GM12875 (cell line): Measurements from ENCODE around the gene DDHD1.

Experiments
- H3K4me3 ChIP-seq: one replicate; pipeline ENCODE4 v1.5.1; 2011; ENCODE audit warnings: low read depth, low read length, control low read depth
- TF ChIP-seq, protein P1 (sequence below): IDR thresholded peaks from 2 replicates; pipeline ENCODE4 v1.5.1; 2011; ENCODE audit warnings: low read depth, mild to moderate bottlenecking, control low read depth, inconsistent platforms, low read length, moderate library complexity, borderline replicate concordance; ENCODE audit not compliant: insufficient read depth

The DDHD1 gene

DNA sequence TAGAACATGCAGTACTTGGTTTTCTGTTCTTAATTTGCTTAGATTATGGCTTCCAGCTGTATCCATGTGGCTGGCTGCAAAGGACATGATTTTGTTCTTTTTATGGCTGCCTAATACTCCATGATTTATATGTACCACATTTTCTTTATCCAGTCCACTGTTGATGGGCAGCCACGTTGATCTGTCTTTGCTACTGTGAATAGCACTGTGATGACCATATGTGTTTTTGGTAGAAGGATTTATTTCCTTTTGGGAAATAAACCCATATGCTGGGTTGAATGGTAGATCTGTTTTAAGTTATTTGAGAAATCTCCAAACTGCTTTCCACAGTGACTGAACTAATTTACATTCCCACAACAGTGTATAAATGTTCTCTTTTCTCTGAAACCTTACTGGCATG, 116.1 kb downstream of the DDHD1 start:
- TF ChIP-seq, protein P1, sequence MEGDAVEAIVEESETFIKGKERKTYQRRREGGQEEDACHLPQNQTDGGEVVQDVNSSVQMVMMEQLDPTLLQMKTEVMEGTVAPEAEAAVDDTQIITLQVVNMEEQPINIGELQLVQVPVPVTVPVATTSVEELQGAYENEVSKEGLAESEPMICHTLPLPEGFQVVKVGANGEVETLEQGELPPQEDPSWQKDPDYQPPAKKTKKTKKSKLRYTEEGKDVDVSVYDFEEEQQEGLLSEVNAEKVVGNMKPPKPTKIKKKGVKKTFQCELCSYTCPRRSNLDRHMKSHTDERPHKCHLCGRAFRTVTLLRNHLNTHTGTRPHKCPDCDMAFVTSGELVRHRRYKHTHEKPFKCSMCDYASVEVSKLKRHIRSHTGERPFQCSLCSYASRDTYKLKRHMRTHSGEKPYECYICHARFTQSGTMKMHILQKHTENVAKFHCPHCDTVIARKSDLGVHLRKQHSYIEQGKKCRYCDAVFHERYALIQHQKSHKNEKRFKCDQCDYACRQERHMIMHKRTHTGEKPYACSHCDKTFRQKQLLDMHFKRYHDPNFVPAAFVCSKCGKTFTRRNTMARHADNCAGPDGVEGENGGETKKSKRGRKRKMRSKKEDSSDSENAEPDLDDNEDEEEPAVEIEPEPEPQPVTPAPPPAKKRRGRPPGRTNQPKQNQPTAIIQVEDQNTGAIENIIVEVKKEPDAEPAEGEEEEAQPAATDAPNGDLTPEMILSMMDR: no peak
- no peak overlapping the region for H3K4me3 ChIP-seq

DNA sequence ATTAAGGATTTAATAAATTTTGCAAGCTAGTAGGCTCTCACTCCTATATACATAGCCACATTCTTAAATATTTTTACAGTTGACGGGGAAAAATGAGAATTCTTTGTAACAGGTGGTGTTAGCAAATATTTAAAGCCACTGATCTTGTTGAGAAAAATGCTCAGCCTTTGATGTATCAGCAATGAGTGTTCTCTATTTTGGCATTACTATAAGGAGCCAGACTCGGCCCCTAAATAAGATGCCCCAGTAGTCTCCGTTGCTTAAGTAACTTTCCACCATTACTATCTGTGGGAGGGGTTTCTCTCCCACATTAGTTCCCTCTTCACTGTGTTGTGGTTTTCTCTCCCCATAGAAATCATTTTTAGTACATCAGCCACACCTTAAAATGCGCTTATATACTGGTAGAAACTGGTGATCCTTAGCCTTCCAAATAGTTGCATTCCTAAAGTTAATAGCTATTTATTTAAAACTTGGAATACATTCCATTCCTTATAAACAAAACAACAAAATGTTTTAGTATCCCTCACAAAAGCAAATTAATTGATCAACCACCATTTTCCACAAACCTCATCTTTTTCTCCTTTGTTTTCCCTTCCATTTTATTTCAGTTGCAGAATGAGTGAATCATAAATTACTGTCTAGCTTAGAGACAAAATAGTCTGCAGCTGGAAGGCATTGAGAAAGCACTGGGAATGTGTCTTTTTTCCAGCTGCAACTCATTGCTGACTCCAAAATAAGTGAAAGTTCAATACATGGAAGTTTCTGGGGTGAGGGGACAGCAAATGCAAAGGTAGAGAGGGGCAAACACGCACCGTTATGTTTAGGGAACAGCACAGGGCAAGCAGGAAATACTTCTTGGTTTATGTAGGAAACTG, 117.5 kb downstream of the DDHD1 start:
- no peak overlapping the region for H3K4me3 ChIP-seq
- TF ChIP-seq, protein P1: no peak

DNA sequence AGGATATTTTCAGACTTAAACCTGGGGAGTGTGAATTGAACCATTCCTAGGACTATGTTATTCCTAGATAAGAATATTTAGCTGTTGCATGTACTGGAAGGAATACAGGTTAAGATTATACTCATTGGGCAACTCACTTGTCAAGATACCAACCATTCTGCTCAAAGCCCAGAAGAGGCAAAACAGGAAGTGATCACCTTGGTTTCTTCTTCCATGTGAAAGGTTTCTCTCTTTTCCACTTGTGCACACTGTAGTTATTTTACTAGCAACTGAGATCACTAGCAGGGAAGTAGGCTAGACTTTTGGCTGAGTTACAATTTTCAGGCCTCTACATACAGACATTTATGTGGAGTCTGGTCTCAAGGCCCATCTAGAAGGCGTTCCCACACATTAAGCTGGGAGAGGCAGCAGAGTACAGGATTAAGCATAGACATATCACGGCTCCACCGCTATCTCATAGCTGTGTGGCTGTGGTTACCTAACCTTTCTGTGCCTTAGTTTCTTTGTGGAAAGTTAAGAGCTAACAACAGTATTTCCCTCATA, 118.4 kb downstream of the DDHD1 start:
- TF ChIP-seq, protein P1: no peak
- H3K4me3 ChIP-seq: no peak overlapping the region

DNA sequence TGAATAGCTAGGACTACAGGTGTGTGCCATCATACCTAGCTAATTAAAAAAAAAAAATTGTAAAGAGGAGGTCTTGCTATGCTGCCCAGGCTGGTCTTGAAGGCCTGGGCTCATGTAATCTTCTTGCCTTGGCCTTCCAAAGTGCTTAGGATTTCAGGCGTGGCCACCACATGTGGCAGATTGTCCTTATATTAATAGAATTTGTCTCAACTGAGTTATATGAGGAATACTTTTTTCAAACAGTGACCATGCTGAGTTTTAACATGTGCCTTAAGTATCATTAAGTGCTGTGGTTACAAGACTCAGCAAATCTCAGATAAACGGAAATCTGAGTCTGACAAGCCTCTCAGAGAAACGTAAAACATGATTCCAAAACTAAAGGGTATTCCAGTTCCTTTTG, 119.1 kb downstream of the DDHD1 start:
- TF ChIP-seq, protein P1: no peak
- no peak overlapping the region for H3K4me3 ChIP-seq

DNA sequence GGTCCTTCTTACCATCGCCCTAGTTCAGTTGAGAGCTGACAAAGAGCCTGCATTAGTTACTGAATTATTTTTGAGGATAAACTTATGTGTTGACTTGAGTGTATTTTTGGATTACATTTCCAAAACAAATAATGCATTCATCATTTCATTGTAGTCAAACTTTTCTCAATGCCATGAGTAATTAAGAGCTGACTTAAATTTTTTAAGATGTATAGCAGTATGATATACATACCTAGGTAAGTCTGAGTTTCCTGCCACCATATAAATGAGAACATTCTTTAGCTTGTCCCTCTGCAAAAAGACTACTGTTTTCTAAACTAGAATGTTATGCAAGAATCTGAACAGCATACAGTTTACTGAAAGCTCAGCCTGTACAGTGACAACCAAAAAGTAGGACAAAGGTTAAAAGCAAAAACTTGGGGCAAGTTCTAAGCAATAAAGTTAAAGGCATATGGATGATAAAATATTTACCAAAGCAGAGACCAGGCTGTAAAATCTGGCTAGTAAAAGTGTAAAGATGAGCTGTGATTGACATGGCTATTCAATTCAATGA, 120.2 kb downstream of the DDHD1 start:
- H3K4me3 ChIP-seq: no peak overlapping the region
- TF ChIP-seq, protein P1: no peak

DNA sequence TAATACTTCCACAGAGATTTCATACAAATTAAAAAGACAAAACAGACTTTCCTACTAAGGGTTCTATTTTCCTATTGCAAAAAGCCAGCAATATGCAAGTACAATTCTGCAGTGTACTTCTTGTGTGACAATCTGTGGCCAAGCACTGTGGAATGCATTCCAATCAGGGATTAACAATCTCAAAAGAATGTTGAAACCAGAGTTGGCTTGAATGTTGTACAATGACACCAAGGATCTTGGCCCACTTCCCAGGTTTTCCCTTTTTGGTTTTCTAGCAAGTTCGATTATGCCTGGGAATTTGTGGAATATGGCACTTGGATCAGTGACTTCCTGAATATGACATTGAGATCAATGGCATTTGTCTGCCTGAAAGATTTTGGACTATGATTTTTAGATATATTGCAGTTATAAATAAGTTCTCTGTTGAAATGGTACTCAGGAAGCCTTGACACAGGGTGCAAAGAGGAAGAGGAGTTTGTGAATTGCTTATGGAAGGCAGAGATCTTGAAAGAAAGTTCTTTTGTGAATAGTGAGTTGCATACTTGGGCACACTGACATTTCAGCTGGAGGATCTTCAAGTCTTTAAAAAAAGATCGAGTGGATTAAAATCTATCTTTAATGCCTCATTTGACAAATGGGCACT, 120.8 kb downstream of the DDHD1 start:
- H3K4me3 ChIP-seq: no peak overlapping the region
- TF ChIP-seq, protein P1: no peak
